Endometrial microvascular endothelial cells (primary cell): ENCODE measurements around the gene SH2D3C. TPM values are rescaled to one million over a fixed set of nuclear protein-coding genes. Genes with fewer than 3 reads are reported as not detected.

Experiments used
- in situ Hi-C: cut with HindIII; loops from 2 replicates; pipeline ENCODE4 v1.10.0; 2017; ENCODE audit warnings: low sequenced_read_pairs, low pct_unique_long_range_greater_than_20kb; ENCODE audit errors: inconsistent ontology term
- total RNA-seq: library from RNA; depleted of rRNA; stranded (reverse); fragments of >200 nt; gene quantifications from one replicate; pipeline ENCODE4 v1.2.3, GENCODE V29; 2015; ENCODE audit errors: inconsistent ontology term

The SH2D3C gene
- total RNA-seq, 1 donor from 2014 or later: 70.3 TPM

DNA sequence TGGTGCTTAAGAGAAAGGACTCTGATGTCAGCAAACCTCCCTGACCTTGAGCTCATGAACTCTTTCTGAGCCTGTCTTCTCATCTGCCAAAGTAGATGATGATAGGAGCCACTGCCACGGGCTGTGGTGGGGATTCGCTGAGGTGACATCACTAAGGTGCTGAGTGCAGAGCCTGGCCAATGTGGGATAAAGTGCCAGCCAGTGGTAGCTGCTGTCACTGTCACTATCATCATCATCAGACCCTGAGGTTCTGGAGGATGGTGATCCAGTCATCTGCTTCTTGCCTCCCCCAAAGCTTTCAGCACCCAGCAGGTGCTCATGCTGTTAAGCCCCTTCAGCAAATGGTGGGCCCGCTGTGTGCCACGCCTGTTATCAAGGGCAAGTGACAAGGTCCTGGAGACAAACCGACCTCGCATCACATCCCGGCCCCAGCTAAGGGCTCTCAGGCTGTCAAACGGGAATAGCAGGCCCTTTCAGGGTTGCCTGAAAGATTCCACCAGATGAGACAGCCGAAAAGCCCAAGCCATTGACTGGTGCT is 30.6 kb upstream of the SH2D3C start:
- in situ Hi-C loops: no loop called here

GRCh38 chr9:127808347-127809001 is 30.0 kb upstream of the SH2D3C start:
- in situ Hi-C loops: no loop called here

- in situ Hi-C loops: no loop called here
These were observed 28.4 kb upstream of the SH2D3C start for GRCh38 chr9:127806871-127807270.

GRCh38 chr9:127805620-127806019 is 27.2 kb upstream of the SH2D3C start:
- in situ Hi-C loops: no loop called here

GRCh38 chr9:127803507-127804352 is 25.3 kb upstream of the SH2D3C start:
- in situ Hi-C loops: no loop called here

- in situ Hi-C loops: no loop called here
These were observed 24.3 kb upstream of the SH2D3C start, which contains the start of gene FPGS for GRCh38 chr9:127802576-127803443. Gene FPGS, plus strand, starts transcription at chr9:127802882. Its CDS starts 43 bp downstream, at chr9:127802925.

- in situ Hi-C loops: no loop called here
These were observed 23.6 kb upstream of the SH2D3C start for GRCh38 chr9:127801955-127802575.

- in situ Hi-C loops: no loop called here
These were observed 18.4 kb upstream of the SH2D3C start for GRCh38 chr9:127796852-127797370.

DNA sequence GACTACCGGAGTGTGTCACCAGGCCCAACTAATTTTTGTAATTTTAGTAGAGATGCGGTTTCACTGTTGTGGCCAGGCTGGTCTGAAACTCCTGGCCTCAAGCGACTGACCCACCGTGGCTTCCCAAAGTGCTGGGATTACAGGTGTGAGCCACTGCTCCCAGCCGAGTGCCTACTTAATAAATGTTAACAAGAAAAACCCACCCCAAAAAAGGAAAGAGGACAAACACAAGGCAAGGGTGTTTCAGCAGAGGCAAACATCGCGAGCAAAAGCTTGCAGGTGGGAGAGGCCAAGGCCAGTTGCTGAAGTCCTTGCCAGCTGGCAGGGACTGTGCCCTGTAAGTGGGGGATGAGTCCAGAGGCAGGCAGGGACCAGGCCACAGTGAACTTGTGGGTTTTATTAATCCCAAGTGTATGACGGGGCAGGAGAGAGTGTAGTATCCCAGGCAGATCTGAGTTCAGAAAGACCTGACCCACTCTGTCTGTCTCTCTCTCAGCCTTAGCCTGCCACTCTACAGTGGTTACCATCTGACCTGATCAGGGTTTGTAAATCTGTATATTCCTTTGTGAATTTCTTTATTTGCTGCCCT is 17.9 kb upstream of the SH2D3C start:
- in situ Hi-C loops: no loop called here

GRCh38 chr9:127794001-127794791 is 15.7 kb upstream of the SH2D3C start:
- in situ Hi-C loops: no loop called here

- in situ Hi-C loops: no loop called here
These were observed 14.7 kb upstream of the SH2D3C start for GRCh38 chr9:127793093-127793708.

DNA sequence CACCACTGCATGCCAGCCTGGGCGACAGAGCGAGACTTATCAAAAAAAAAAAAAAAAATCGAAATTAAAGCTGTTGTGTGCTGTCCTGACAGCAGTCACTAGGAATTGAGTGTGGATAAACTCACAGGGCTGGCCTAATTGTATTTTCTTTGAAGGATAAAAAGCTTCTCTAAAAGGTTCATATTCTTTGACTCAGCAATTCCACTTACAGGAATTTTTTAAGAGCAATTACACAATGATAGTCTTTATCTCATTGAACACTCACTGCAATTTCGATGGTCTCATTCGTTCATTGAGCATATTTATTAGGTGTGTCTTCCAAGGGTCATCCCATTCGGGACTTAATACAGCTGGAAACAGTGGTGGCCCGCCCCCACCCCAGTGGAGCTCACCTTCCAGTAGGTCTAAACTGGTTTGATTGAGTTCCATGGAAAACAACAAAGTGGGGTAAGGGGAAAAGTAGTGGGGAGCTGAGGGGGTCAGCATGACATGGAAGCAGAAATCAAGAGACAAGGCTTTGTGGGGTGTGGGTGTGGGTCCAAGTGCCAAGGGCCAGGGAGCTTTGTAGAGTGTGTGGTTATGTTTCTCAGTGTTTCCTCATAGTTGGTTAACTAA is 14.1 kb upstream of the SH2D3C start:
- in situ Hi-C loops: no loop called here

DNA sequence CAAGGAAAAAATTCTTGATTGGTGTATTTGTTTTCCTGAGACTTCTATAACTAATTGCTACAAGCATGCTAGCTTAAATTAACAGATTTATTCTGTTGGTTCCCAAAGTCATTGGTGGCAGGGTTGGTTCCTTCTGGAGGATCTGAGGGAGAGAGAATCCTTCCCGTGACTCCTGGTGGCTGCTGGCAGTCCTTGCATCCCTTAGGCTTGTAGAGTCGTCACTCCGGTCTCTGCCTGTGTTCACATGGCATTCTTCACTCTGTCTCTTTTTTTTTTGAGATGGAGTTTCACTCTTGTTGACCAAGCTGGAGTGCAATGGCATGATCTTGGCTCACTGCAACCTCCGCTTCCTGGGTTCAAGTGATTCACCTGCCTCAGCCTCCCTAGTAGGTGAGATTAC is 12.6 kb upstream of the SH2D3C start:
- in situ Hi-C loops: no loop called here

- in situ Hi-C loops: no loop called here
These were observed 11.8 kb upstream of the SH2D3C start for GRCh38 chr9:127790094-127790855.

DNA sequence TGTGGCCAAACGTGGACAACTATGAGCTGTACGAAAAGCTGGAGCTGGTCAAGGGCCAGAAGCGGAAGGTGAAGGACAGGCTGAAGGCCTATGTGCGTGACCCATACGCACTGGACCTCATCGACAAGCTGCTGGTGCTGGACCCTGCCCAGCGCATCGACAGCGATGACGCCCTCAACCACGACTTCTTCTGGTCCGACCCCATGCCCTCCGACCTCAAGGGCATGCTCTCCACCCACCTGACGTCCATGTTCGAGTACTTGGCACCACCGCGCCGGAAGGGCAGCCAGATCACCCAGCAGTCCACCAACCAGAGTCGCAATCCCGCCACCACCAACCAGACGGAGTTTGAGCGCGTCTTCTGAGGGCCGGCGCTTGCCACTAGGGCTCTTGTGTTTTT is 10.7 kb upstream of the SH2D3C start:
- in situ Hi-C loops: no loop called here
